ENCODE data around the gene PRSS36. TPM values are rescaled to one million over a fixed set of nuclear protein-coding genes. Genes with fewer than 3 reads are reported as not detected.

The PRSS36 gene
- total RNA-seq, 1 experiment from 2014 or later = 0.66 TPM

GRCh38 chr16:31188450-31189411 lies 38.9 kb upstream of the PRSS36 start:
- Histone ChIP-seq H2BK5ac (ENCODE audit: insufficient read length, low read length) (no peak overlapping the region), H3K79me1 (ENCODE audit: insufficient read depth, low read depth, low read length, poor library complexity, severe bottlenecking) (peaks cover 15% of the 10 kb centered on the region), H3K56ac (ENCODE audit: insufficient read length, low read depth, low read length) (no peak overlapping the region), H3K27ac (ENCODE audit: insufficient read length, low read depth, low read length) (no peak overlapping the region), H2AFZ (ENCODE audit: low read length) (no peak overlapping the region), H3K9me3 (ENCODE audit: control insufficient read depth, low read depth, low read length) (no peaks in the 10 kb centered on the region), H4K20me1 (ENCODE audit: control insufficient read depth, insufficient read depth, insufficient read length) (no peaks in the 10 kb centered on the region), H4K91ac (ENCODE audit: insufficient read length, low read depth, low read length) (no peak overlapping the region), H2BK15ac (ENCODE audit: low read depth, low read length) (no peak overlapping the region), H2AK5ac (ENCODE audit: insufficient read length, low read length) (no peak overlapping the region), H3K23me2 (ENCODE audit: insufficient read length, low read depth, low read length, poor library complexity, severe bottlenecking) (no peaks in the 10 kb centered on the region), H3K79me2 (ENCODE audit: insufficient read depth, low read length) (peaks cover 11% of the 10 kb centered on the region; the same call in 1 of the 2 replicates), H3K14ac (ENCODE audit: insufficient read depth, low read length) (no peak overlapping the region), H3K9ac (ENCODE audit: extremely low read depth, insufficient read length, low read length) (no peak overlapping the region), H2BK20ac (ENCODE audit: low read depth, low read length, poor library complexity, severe bottlenecking) (no peak overlapping the region), H2BK120ac (ENCODE audit: low read depth, low read length, poor library complexity, severe bottlenecking) (no peak overlapping the region), H4K5ac (ENCODE audit: insufficient read length, low read depth, low read length) (no peak overlapping the region), H4K8ac (replicated peaks; ENCODE audit: insufficient read length, low read depth, low read length) (no peak overlapping the region), H3K4ac (ENCODE audit: low read depth, low read length) (no peak overlapping the region), H3K4me1 (ENCODE audit: insufficient read depth, low read length) (no peaks in the 10 kb centered on the region), H3K27me3 (ENCODE audit: insufficient read depth, low read length) (no peaks in the 10 kb centered on the region), H3T11ph (ENCODE audit: low read length) (no peak overlapping the region), H2BK12ac (ENCODE audit: insufficient read length, low read depth, low read length) (no peak overlapping the region), H3K23ac (ENCODE audit: insufficient read length, low read depth, low read length) (no peak overlapping the region), H3K4me2 (ENCODE audit: insufficient read depth, insufficient read length, low read length) (no peak overlapping the region), H3K18ac (ENCODE audit: insufficient read length, low read depth, low read length) (no peak overlapping the region)
- DNase-seq = no peak
- Mint-ChIP-seq H3K36me3 (ENCODE audit: insufficient read depth in 1 of 3, low read depth in 3 of 3) (peaks cover 94 to 99% (median 99%) of the 10 kb centered on the region in 3 experiments), H3K27ac (peak overlapping the region in 2 of 3 experiments; percentile 53 to 74; a peak in 3 of 7 replicates), H3K4me1 (peaks cover 10 to 15% of the 10 kb centered on the region in 2 experiments; a peak in 3 of 4 replicates), H3K27me3 (ENCODE audit: low read depth) (peaks cover 4% of the 10 kb centered on the region; the same call in 1 of the 2 replicates), H3K9me3 (no peaks in the 10 kb centered on the region; a peak in 1 of 5 replicates), H3K4me3 (0 out of 5 replicates have a peak overlapping the region, but pooled peaks of 1 of the 2 experiments have one; percentile 1)
- no CpG with 5 or more reads among the region's 3 CpGs for WGBS (ENCODE audit: extremely low coverage, insufficient read length, low lambda C conversion rate)
- TF ChIP-seq CTCF (conservative IDR thresholded peaks at IDR 0.05) = no peak

Data from H9 (cell line).